Measurements from ENCODE around the gene CLSTN3. TPM values are rescaled to one million over a fixed set of nuclear protein-coding genes. Genes with fewer than 3 reads are reported as not detected.
A peak's percentile ranks its signal among the peaks of the same experiment; 100 is the strongest.

CLSTN3 gene
- total RNA-seq, 1 experiment from 2014 or later: 40.2 TPM

DNA sequence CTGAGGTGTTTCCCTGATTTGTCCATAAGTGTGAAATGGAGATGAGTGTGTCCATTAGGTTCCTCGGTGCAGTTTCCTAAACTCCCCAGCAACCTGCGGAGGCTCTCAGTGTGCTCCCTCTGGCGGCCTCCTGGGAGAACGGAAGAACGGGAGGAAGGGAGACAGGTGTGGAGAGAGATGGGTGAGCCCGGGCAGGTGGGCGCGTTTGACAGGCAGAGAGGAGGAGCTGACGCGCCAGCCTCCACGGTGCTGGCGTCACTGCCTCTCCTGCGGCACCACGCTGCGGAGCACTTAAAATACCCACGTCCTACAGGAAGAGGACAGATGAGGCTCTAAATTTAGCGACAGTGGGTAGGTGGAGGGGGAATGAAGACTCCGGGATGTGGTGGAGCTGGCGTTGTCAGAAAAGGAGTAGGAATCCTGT is 32.5 kb downstream of the CLSTN3 start:
- H3K36me3 Mint-ChIP-seq (ENCODE audit: insufficient read depth, unreplicated experiment): peaks cover 8% of the 10 kb centered on the region
- TF ChIP-seq, protein P1, sequence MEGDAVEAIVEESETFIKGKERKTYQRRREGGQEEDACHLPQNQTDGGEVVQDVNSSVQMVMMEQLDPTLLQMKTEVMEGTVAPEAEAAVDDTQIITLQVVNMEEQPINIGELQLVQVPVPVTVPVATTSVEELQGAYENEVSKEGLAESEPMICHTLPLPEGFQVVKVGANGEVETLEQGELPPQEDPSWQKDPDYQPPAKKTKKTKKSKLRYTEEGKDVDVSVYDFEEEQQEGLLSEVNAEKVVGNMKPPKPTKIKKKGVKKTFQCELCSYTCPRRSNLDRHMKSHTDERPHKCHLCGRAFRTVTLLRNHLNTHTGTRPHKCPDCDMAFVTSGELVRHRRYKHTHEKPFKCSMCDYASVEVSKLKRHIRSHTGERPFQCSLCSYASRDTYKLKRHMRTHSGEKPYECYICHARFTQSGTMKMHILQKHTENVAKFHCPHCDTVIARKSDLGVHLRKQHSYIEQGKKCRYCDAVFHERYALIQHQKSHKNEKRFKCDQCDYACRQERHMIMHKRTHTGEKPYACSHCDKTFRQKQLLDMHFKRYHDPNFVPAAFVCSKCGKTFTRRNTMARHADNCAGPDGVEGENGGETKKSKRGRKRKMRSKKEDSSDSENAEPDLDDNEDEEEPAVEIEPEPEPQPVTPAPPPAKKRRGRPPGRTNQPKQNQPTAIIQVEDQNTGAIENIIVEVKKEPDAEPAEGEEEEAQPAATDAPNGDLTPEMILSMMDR (IDR thresholded peaks at IDR 0.05; ENCODE audit: insufficient read depth in 1 of 2, low read depth in 1 of 2, low read length in 1 of 2, severe bottlenecking in 1 of 2, unreplicated experiment in 1 of 2): peak; percentile 60 to 95
- H3K4me1 ChIP-seq: no peaks in the 10 kb centered on the region
- peaks cover 26% of the 10 kb centered on the region for H3K9me3 ChIP-seq
- DNase-seq: peak; percentile 79
- peak overlapping the region; percentile 11; the same call in 1 of the 2 replicates for H3K4me3 ChIP-seq (ENCODE audit: low read depth, low read length)
- no TSS peak for BruUV-seq (replicated peaks)
- H3K9me3 Mint-ChIP-seq (ENCODE audit: unreplicated experiment): peaks cover 31% of the 10 kb centered on the region
- ChIA-PET POLR2A (interaction anchor here (0.6 kb wide), 1 partner anchor 16 kb away, joined by 3 read pairs; no protein-coding TSS in a partner anchor), CTCF (interaction anchor here (0.5 to 1.0 kb wide), 2 partner anchors 20 to 879 kb away, joined by 3 to 4 read pairs; no protein-coding TSS in a partner anchor)
- H3K4me1 Mint-ChIP-seq (ENCODE audit: low read depth, unreplicated experiment): peaks cover 7% of the 10 kb centered on the region
- H3K36me3 ChIP-seq (ENCODE audit: control insufficient read depth, insufficient read depth, low read length): no peaks in the 10 kb centered on the region
- H3K27ac Mint-ChIP-seq (ENCODE audit: unreplicated experiment): no peak overlapping the region
- H3K27me3 ChIP-seq (replicated peaks; ENCODE audit: control insufficient read depth, insufficient read depth, low read length): no peaks in the 10 kb centered on the region
- H3K4me3 Mint-ChIP-seq (ENCODE audit: unreplicated experiment): peak overlapping the region; percentile 47
- H3K27me3 Mint-ChIP-seq (ENCODE audit: insufficient read depth, unreplicated experiment): peaks cover 6% of the 10 kb centered on the region
- intact Hi-C loops (cut with micrococcal nuclease; ENCODE audit: unreplicated experiment): no loop called here

GRCh38 chr12:7169951-7170350 is 39.8 kb downstream of the CLSTN3 start:
- CTCF ChIA-PET: no interaction called here
- POLR2A ChIA-PET: no interaction called here

GRCh38 chr12:7171854-7172253 is 41.7 kb downstream of the CLSTN3 start:
- Mint-ChIP-seq H3K9me3 (ENCODE audit: unreplicated experiment) (peaks cover 76% of the 10 kb centered on the region), H3K36me3 (ENCODE audit: insufficient read depth, unreplicated experiment) (no peaks in the 10 kb centered on the region), H3K4me1 (ENCODE audit: low read depth, unreplicated experiment) (no peaks in the 10 kb centered on the region), H3K27ac (ENCODE audit: unreplicated experiment) (no peak overlapping the region), H3K27me3 (ENCODE audit: insufficient read depth, unreplicated experiment) (peaks cover 2% of the 10 kb centered on the region), H3K4me3 (ENCODE audit: unreplicated experiment) (no peak overlapping the region)
- no peak for DNase-seq
- intact Hi-C loops (cut with micrococcal nuclease; ENCODE audit: unreplicated experiment): no loop called here
- Histone ChIP-seq H3K36me3 (ENCODE audit: control insufficient read depth, insufficient read depth, low read length) (no peaks in the 10 kb centered on the region), H3K27me3 (replicated peaks; ENCODE audit: control insufficient read depth, insufficient read depth, low read length) (no peaks in the 10 kb centered on the region), H3K4me3 (ENCODE audit: low read depth, low read length) (no peak overlapping the region), H3K9me3 (peaks cover 56% of the 10 kb centered on the region), H3K4me1 (no peaks in the 10 kb centered on the region)
- TF ChIP-seq, protein P1 (IDR thresholded peaks at IDR 0.05; ENCODE audit: insufficient read depth in 1 of 2, low read depth in 1 of 2, low read length in 1 of 2, severe bottlenecking in 1 of 2, unreplicated experiment in 1 of 2): no peak
- ChIA-PET CTCF (no interaction called here), POLR2A (no interaction called here)
- BruUV-seq (replicated peaks): no TSS peak

More at GRCh38 chr12:7169951-7170350, 39.8 kb downstream of the CLSTN3 start:
- H3K27ac Mint-ChIP-seq (ENCODE audit: unreplicated experiment): no peak overlapping the region
- Histone ChIP-seq H3K9me3 (peaks cover 61% of the 10 kb centered on the region), H3K27me3 (replicated peaks; ENCODE audit: control insufficient read depth, insufficient read depth, low read length) (no peaks in the 10 kb centered on the region), H3K4me3 (ENCODE audit: low read depth, low read length) (no peak overlapping the region), H3K4me1 (no peaks in the 10 kb centered on the region), H3K36me3 (ENCODE audit: control insufficient read depth, insufficient read depth, low read length) (no peaks in the 10 kb centered on the region)
- intact Hi-C loops (cut with micrococcal nuclease; ENCODE audit: unreplicated experiment): no loop called here
- no peaks in the 10 kb centered on the region for H3K36me3 Mint-ChIP-seq (ENCODE audit: insufficient read depth, unreplicated experiment)
- BruUV-seq (replicated peaks): no TSS peak
- no peak overlapping the region for H3K4me3 Mint-ChIP-seq (ENCODE audit: unreplicated experiment)
- DNase-seq: no peak
- H3K9me3 Mint-ChIP-seq (ENCODE audit: unreplicated experiment): peaks cover 82% of the 10 kb centered on the region
- H3K4me1 Mint-ChIP-seq (ENCODE audit: low read depth, unreplicated experiment): no peaks in the 10 kb centered on the region
- peaks cover 2% of the 10 kb centered on the region for H3K27me3 Mint-ChIP-seq (ENCODE audit: insufficient read depth, unreplicated experiment)
- TF ChIP-seq, protein P1 (IDR thresholded peaks at IDR 0.05; ENCODE audit: insufficient read depth in 1 of 2, low read depth in 1 of 2, low read length in 1 of 2, severe bottlenecking in 1 of 2, unreplicated experiment in 1 of 2): no peak

All from Caco-2 (cell line).